CD4-positive, alpha-beta T cell (primary cell): ENCODE measurements around the gene ABHD16B. TPM values are rescaled to one million over a fixed set of nuclear protein-coding genes. Genes with fewer than 3 reads are reported as not detected.

ENCODE experiments used
- ATAC-seq: fragments of 200-7000 bp; cut with Tn5 transposase; one replicate; pipeline ENCODE4 v1.10.0; 2022; ENCODE audit warnings: mild to moderate bottlenecking; ENCODE audit not compliant: poor library complexity
- CTCF ChIA-PET: fragments of 350-600 bp; sonication (Branson Sonifier 250); formaldehyde crosslinking; loops from one replicate; lab custom pipeline; 2021; ENCODE audit warnings: antibody characterized with exemption, inconsistent platforms; lab: Charles Lee
- POLR2A ChIA-PET: fragments of 350-600 bp; sonication (Branson Sonifier 250); formaldehyde crosslinking; loops from one replicate; lab custom pipeline; 2021; ENCODE audit warnings: antibody characterized with exemption, inconsistent platforms; lab: Charles Lee
- DNase-seq, 14 experiments: peaks; one replicate each; pipeline ENCODE4 v3.0.0-alpha.2; 2013 to 2020; ENCODE audit warnings: mixed read lengths in 2 of 14
- H3K27ac ChIP-seq, 2 donors: one replicate each; pipeline versions ENCODE4 v1.5.1 to v1.7.0; 2013; ENCODE audit warnings: low read length in 2 of 2, low read depth in 1 of 2, mild to moderate bottlenecking in 1 of 2
- H3K27me3 ChIP-seq, 2 experiments: 1 replicate in 1 of 2; 2 replicates in 1 of 2; pipeline versions ENCODE4 v1.6.1 to v1.7.0; 2013; ENCODE audit warnings: low read length in 2 of 2, control low read depth in 1 of 2, mild to moderate bottlenecking in 1 of 2, moderate library complexity in 1 of 2; ENCODE audit not compliant: insufficient read depth in 2 of 2, control insufficient read depth in 1 of 2
- H3K36me3 ChIP-seq: one replicate; pipeline ENCODE4 v1.6.1; 2013; ENCODE audit warnings: low read length, control low read depth; ENCODE audit not compliant: insufficient read depth
- H3K4me1 ChIP-seq: one replicate; pipeline ENCODE4 v1.6.1; 2013; ENCODE audit warnings: low read length, control low read depth; ENCODE audit not compliant: insufficient read depth
- H3K4me3 ChIP-seq: one replicate; pipeline ENCODE4 v1.5.1; 2013; ENCODE audit warnings: mild to moderate bottlenecking, low read length, moderate library complexity
- H3K9me3 ChIP-seq, 2 experiments: 1 replicate in 1 of 2; 2 replicates in 1 of 2; pipeline versions ENCODE4 v1.6.1 to v1.7.0; 2013; ENCODE audit warnings: low read length in 2 of 2, mild to moderate bottlenecking in 2 of 2, control low read depth in 1 of 2, moderate library complexity in 1 of 2; ENCODE audit not compliant: control insufficient read depth in 1 of 2, insufficient read depth in 1 of 2
- H3K27ac Mint-ChIP-seq: one replicate; pipeline ENCODE4 v1.8.0; 2020; ENCODE audit warnings: mixed read lengths
- H3K27me3 Mint-ChIP-seq: one replicate; pipeline ENCODE4 v1.8.0; 2021; ENCODE audit warnings: mixed read lengths
- H3K36me3 Mint-ChIP-seq: one replicate; pipeline ENCODE4 v1.8.0; 2021; ENCODE audit warnings: low read depth, mixed read lengths
- H3K4me1 Mint-ChIP-seq: one replicate; pipeline ENCODE4 v1.8.0; 2021; ENCODE audit warnings: low read depth, mixed read lengths
- H3K4me3 Mint-ChIP-seq: one replicate; pipeline ENCODE4 v1.8.0; 2020; ENCODE audit warnings: mild to moderate bottlenecking, mixed read lengths
- H3K9me3 Mint-ChIP-seq: one replicate; pipeline ENCODE4 v1.8.0; 2020; ENCODE audit warnings: mixed read lengths
- CTCF ChIP-seq: fragments of 200-600 bp; IDR thresholded peaks from one replicate; pipeline ENCODE4 v1.8.0; 2022; ENCODE audit warnings: antibody characterized with exemption, mild to moderate bottlenecking
- intact Hi-C, 2 experiments: fragments of 100-400 bp; cut with DNase I in 1 of 2; cut with micrococcal nuclease in 1 of 2; formaldehyde crosslinking; loops; one replicate each; pipeline versions ENCODE4 v1.15.1 to v1.9.0; 2023 to 2025; cut with DNase I, micrococcal nuclease
- total RNA-seq, 174 experiments: library from RNA in 2 of 174; stranded (reverse) in 2 of 174; gene quantifications; one replicate each; pipeline ENCODE4 v1.2.3 and lab custom pipeline; 2021 to 2026

The ABHD16B gene
- total RNA-seq, 2 experiments from 2014 or later: not detected

DNA sequence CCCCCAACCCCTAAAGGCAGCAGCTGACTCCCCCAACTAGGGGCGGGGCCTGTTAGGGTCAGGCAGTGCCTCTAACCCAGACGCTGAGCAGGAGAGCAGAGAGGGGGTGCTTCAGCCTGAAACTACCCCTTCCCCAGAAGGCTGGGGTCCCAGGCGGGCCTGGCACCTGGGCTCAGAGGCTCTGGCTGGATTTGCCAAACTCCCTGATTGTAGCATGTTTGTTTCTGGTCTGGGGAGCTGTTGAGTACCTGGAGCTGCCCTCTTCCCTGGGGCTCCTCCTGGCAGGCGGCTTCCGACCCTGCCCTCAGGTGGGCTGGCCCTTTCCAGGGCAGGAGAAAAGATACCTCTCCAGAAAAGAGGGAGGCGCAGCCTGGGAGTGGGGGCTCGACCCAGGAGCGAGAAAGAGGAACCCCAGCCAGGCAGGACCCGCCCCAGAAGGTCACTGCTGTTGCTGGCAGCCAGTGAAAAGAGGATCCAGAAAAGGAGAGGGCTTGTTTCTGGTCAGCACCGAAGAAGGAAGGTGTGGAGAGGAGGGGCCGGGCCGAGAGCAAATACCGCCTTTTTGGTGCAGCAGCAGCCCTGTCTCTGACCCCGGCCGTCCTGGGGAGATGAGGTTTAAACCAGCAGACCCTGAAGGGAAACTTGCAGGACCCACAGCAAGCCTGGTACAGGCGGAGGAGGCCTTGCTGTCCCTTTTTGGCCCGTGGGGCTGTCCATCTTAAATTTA, 810 bp upstream of the ABHD16B start:
- H3K4me3 ChIP-seq: no peak overlapping the region
- H3K36me3 Mint-ChIP-seq: peaks cover 23% of the 10 kb centered on the region
- ChIA-PET CTCF (no interaction called here), POLR2A (no interaction called here)
- H3K4me1 ChIP-seq: peaks cover 43% of the 10 kb centered on the region
- peak in 2 of 14 experiments; percentile 21 to 39 for DNase-seq
- peaks cover 7% of the 10 kb centered on the region for H3K36me3 ChIP-seq
- TF ChIP-seq CTCF: no peak
- H3K9me3 Mint-ChIP-seq: no peaks in the 10 kb centered on the region
- no peaks in the 10 kb centered on the region for H3K27me3 Mint-ChIP-seq
- H3K9me3 ChIP-seq: peaks cover 0 to 7% of the 10 kb centered on the region in 2 experiments
- H3K4me3 Mint-ChIP-seq: no peak overlapping the region
- intact Hi-C loops: loop anchor here in 1 of 2 experiments (5.0 to 10.0 kb wide), 2 partner anchors 73 to 206 kb away; partner anchors contain the start of genes RTEL1 and STMN3
- peaks cover 44% of the 10 kb centered on the region for H3K4me1 Mint-ChIP-seq
- no peak overlapping the region for H3K27ac ChIP-seq
- no peaks in the 10 kb centered on the region for H3K27me3 ChIP-seq
- H3K27ac Mint-ChIP-seq: no peak overlapping the region
- no peak for ATAC-seq

DNA sequence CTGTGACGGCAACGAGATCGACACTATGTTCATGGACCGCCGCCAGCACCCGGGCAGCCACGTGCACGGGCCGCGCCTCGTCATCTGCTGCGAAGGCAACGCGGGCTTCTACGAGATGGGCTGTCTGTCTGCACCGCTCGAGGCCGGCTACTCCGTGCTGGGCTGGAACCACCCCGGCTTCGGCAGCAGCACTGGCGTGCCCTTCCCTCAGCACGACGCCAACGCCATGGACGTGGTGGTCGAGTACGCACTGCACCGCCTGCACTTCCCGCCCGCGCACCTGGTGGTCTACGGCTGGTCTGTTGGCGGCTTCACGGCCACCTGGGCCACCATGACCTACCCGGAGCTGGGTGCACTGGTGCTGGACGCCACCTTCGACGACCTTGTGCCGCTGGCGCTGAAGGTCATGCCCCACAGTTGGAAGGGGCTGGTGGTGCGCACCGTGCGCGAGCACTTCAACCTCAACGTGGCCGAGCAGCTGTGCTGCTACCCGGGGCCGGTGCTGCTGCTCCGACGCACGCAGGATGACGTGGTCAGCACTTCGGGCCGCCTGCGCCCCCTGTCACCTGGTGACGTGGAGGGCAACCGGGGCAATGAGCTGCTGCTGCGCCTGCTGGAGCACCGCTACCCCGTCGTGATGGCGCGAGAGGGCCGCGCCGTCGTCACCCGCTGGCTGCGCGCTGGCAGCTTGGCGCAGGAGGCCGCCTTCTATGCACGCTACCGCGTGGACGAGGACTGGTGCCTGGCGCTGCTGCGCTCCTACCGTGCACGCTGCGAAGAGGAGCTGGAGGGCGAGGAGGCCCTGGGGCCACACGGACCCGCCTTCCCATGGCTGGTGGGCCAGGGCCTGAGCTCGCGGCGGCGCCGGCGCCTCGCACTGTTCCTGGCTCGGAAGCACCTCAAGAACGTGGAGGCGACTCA, 943 bp downstream of the ABHD16B start:
- Mint-ChIP-seq H3K9me3 (no peaks in the 10 kb centered on the region), H3K27ac (no peak overlapping the region), H3K36me3 (peaks cover 23% of the 10 kb centered on the region), H3K4me3 (no peak overlapping the region), H3K4me1 (peaks cover 45% of the 10 kb centered on the region), H3K27me3 (no peaks in the 10 kb centered on the region)
- ChIA-PET POLR2A (interaction anchor here (1.0 kb wide), 1 partner anchor 134 kb away, joined by 3 read pairs; no protein-coding TSS in a partner anchor), CTCF (interaction anchor here (1.4 kb wide), 1 partner anchor 76 kb away, joined by 4 read pairs; no protein-coding TSS in a partner anchor)
- no peak for TF ChIP-seq CTCF
- H3K4me1 ChIP-seq: peaks cover 57% of the 10 kb centered on the region
- H3K9me3 ChIP-seq: peaks cover 0 to 7% of the 10 kb centered on the region in 2 experiments
- intact Hi-C loops: loop anchor here in 1 of 2 experiments (5.0 to 10.0 kb wide), 2 partner anchors 75 to 207 kb away; partner anchors contain the start of genes RTEL1 and STMN3
- H3K4me3 ChIP-seq: no peak overlapping the region
- peaks cover 7% of the 10 kb centered on the region for H3K36me3 ChIP-seq
- DNase-seq: peak in 1 of 14 experiments; percentile 40
- H3K27ac ChIP-seq: no peak overlapping the region
- ATAC-seq: no peak
- H3K27me3 ChIP-seq: no peaks in the 10 kb centered on the region
